Lung (tissue), 12 donors: ENCODE data around the gene AP3S2. TPM values are rescaled to one million over a fixed set of nuclear protein-coding genes. Genes with fewer than 3 reads are reported as not detected.

ENCODE experiments used
- ATAC-seq: fragments of 200-7000 bp; cut with Tn5 transposase; one replicate; pipeline ENCODE4 v1.9.1; 2020; ENCODE audit warnings: moderate number of reproducible peaks; ENCODE audit not compliant: insufficient read depth, low FRiP score
- DNase-seq, 3 donors: peaks; one replicate each; pipeline ENCODE4 v3.0.0-alpha.2; 2013 to 2017
- H3K27ac ChIP-seq, 2 donors: one replicate each; pipeline ENCODE4 v1.5.1; 2013; ENCODE audit warnings: mild to moderate bottlenecking in 2 of 2, moderate library complexity in 2 of 2, control low read depth in 1 of 2, inconsistent platforms in 1 of 2, low read depth in 1 of 2, low read length in 1 of 2
- H3K27me3 ChIP-seq, 3 donors: one replicate each; pipeline ENCODE4 v1.5.1; 2013; ENCODE audit warnings: low read length in 2 of 3; ENCODE audit not compliant: control insufficient read depth in 3 of 3, insufficient read depth in 3 of 3
- H3K36me3 ChIP-seq, 4 donors: one replicate each; pipeline ENCODE4 v1.5.1; 2013; ENCODE audit warnings: low read length in 4 of 4, mild to moderate bottlenecking in 1 of 4, moderate library complexity in 1 of 4; ENCODE audit not compliant: control insufficient read depth in 4 of 4, insufficient read depth in 4 of 4
- H3K4me1 ChIP-seq, 5 donors: one replicate each; pipeline ENCODE4 v1.5.1; 2013; ENCODE audit warnings: low read length in 5 of 5, mild to moderate bottlenecking in 2 of 5, moderate library complexity in 1 of 5; ENCODE audit not compliant: control insufficient read depth in 5 of 5, insufficient read depth in 5 of 5
- H3K4me3 ChIP-seq: one replicate; pipeline ENCODE4 v1.5.1; 2013; ENCODE audit warnings: mild to moderate bottlenecking, control low read depth, moderate library complexity
- H3K9ac ChIP-seq, 2 donors: one replicate each; pipeline ENCODE4 v1.5.1; 2013; ENCODE audit warnings: low read length in 2 of 2, control low read depth in 1 of 2; ENCODE audit not compliant: insufficient read depth in 1 of 2
- H3K9me3 ChIP-seq, 4 donors: one replicate each; pipeline ENCODE4 v1.5.1; 2013; ENCODE audit warnings: low read length in 3 of 4, mild to moderate bottlenecking in 1 of 4, moderate library complexity in 1 of 4; ENCODE audit not compliant: control insufficient read depth in 4 of 4, insufficient read depth in 3 of 4
- WGBS, 2 donors: extraction: QIAGEN DNeasy Blood & Tissue Kit; methylation state at CpG; one replicate each; pipeline ENCODE4 v1.1.7; 2013; 5-methylcytosine and 5-hydroxymethylcytosine counted together
- polyA plus RNA-seq, 2 donors: library from polyadenylated mRNA; stranded (reverse); fragments of 200-250 nt; gene quantifications; one replicate each; pipeline ENCODE4 v1.2.1, GENCODE V29; 2013
- total RNA-seq, 2 donors: library from RNA; depleted of rRNA in 1 of 2; stranded (reverse); fragments of >200 nt in 1 of 2; gene quantifications; one replicate each; pipeline ENCODE4 v1.2.1, GENCODE V29; 2014 to 2021
- TF ChIP-seq, protein P1 (sequence below): IDR thresholded peaks from 2 replicates; pipeline ENCODE4 v1.5.1; 2012; ENCODE audit warnings: mild to moderate bottlenecking; ENCODE audit errors: control extremely low read depth, extremely low read depth
- donor health status: control.
- donor health status: control.
- donor health status: Bipolar disorder and iron deficiency.
- donor health status: healthy.
- donor health status: DM: yes; HTN: yes; CAD: no.

The AP3S2 gene
- total and polyA plus RNA-seq, 4 donors = 9.9 to 31.8 (median 25.9) TPM

DNA sequence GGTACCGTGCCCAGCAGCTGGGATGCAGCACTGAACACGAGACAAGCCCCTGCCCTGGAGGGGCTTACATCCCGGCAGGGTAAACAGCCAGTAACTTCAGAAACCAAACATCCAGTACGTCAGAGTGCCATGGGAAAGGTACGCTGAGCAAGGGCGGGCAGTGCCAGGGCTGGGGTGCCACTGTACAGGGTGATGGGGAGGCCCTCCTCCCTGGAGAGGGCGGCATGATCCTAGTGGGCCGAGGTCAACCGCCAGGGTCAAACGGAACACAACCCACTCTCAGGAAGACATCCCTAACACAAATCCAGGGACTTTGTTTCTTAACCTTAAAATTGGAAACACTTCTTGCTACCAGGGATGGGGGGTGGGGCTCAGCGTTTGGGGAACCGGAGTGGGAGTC, 63.2 kb downstream of the AP3S2 start:
- H3K4me1 ChIP-seq = peaks cover 0 to 16% (median 0%) of the 10 kb centered on the region in 5 donors
- 95 to 97% methylated on average over 12 of the region's 12 CpGs for WGBS, 2 donors
- TF ChIP-seq, protein P1, sequence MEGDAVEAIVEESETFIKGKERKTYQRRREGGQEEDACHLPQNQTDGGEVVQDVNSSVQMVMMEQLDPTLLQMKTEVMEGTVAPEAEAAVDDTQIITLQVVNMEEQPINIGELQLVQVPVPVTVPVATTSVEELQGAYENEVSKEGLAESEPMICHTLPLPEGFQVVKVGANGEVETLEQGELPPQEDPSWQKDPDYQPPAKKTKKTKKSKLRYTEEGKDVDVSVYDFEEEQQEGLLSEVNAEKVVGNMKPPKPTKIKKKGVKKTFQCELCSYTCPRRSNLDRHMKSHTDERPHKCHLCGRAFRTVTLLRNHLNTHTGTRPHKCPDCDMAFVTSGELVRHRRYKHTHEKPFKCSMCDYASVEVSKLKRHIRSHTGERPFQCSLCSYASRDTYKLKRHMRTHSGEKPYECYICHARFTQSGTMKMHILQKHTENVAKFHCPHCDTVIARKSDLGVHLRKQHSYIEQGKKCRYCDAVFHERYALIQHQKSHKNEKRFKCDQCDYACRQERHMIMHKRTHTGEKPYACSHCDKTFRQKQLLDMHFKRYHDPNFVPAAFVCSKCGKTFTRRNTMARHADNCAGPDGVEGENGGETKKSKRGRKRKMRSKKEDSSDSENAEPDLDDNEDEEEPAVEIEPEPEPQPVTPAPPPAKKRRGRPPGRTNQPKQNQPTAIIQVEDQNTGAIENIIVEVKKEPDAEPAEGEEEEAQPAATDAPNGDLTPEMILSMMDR = no peak
- H3K9ac ChIP-seq = no peak overlapping the region
- H3K4me3 ChIP-seq = no peak overlapping the region
- DNase-seq (no peak), ATAC-seq (no peak)
- peaks cover 0 to 2% (median 0%) of the 10 kb centered on the region in 4 donors for H3K9me3 ChIP-seq
- no peaks in the 10 kb centered on the region for H3K27me3 ChIP-seq
- peaks cover 0 to 26% (median 14%) of the 10 kb centered on the region in 4 donors for H3K36me3 ChIP-seq
- H3K27ac ChIP-seq = no peak overlapping the region

DNA sequence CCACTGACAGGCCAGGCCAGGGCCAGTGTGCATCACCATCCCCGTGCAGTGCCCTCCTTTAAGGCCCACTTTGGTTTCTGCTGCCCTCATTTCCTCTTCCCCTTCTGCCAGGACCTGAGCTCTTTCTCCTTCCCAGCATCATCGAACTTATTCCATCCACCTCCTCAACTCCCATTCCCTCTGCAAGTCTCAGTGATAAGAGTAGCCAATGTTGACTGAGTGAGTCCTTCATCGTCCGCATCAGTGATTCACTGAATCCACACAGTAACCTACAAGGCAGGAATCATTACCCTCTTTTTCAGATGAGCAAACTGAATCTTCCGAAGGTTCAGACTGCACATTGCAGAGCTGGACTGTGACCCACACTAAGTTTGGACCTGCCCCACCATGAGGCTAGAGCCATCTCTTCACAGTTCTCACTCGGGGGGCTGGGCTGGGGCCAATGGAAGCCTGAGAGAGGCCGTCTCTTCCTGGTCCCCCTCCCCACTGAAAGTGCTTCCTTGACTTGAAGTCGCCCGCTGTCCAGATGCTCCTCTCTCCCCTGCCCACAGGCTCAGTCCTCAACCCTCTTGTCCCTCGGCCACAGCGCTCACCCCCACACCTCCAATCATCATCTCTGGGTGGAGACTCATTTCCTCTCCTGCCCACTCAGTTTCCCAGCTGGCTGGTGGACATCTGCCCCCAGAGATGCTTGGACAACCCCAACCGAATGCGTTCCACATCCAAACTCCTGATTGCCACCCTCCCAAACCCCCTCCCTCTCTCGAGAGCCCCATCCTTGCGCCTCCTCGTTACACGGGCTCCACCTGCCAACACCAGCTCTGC, 64.0 kb downstream of the AP3S2 start:
- WGBS, 2 donors = 87 to 88% methylated on average over 17 of the region's 17 CpGs
- Histone ChIP-seq H3K36me3 (peaks cover 0 to 18% (median 9%) of the 10 kb centered on the region in 4 donors), H3K27ac (no peak overlapping the region), H3K9ac (no peak overlapping the region), H3K4me3 (no peak overlapping the region), H3K27me3 (no peaks in the 10 kb centered on the region), H3K4me1 (peaks cover 0 to 13% (median 0%) of the 10 kb centered on the region in 5 donors), H3K9me3 (no peaks in the 10 kb centered on the region)
- DNase-seq (no peak), ATAC-seq (no peak)
- TF ChIP-seq, protein P1 = no peak

DNA sequence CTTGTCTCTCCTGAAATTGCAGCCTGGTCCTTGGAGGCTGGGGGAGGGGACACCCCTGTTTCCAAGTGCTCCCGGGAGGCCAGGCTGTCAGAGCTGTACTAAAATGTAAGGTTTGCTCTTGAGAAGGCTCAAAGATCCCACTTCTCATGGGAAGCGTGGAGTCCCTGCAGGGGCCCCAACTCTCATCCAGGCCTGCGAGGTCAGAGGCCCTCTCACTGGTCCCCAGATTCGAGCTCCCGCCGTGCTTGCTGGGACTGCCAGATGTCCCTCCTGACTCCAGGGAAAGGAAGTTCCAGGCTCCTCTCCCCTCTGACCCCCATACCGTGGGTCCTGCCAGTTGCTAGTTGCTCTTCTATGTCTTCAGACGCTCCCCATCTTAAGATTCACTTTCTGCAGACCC, 64.6 kb downstream of the AP3S2 start:
- H3K27ac ChIP-seq = no peak overlapping the region
- WGBS, 2 donors = 69 to 75% methylated on average over 8 of the region's 8 CpGs
- ATAC-seq (no peak), DNase-seq (no peak)
- no peaks in the 10 kb centered on the region for H3K9me3 ChIP-seq
- H3K9ac ChIP-seq = no peak overlapping the region
- H3K4me3 ChIP-seq = no peak overlapping the region
- H3K4me1 ChIP-seq = peaks cover 0 to 13% (median 0%) of the 10 kb centered on the region in 5 donors
- no peaks in the 10 kb centered on the region for H3K27me3 ChIP-seq
- peaks cover 0 to 12% (median 6%) of the 10 kb centered on the region in 4 donors for H3K36me3 ChIP-seq
- TF ChIP-seq, protein P1 = no peak
